Suppressor macrophage treated with lipopolysaccharide for 1 hour (primary cell): Measurements from ENCODE around the gene ATG16L1.

ENCODE experiments used
- DNase-seq, 3 donors: peaks; one replicate each; pipeline ENCODE4 v3.0.0-alpha.2; 2020 to 2022

Gene ATG16L1

DNA sequence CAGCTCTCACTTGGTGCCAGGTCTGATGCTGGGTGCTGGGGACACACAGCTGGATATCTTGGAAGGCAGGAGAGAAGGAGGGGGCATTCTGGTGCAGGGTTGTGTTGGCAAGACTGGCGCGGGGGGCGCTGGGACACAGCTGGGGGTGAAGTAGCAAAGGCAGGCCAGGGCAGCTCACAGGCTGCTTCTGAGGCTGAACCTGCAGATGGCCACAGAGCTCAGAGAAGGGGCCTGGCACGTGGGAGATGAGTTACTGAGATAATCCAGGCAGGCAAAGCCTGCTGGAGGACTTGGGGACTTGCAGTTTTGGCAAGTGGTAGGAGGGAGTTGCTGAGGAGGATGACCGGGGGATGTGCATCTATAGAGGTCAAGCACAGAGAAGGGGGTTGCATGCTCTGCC lies 86.6 kb downstream of the ATG16L1 start:
- no peak for DNase-seq

DNA sequence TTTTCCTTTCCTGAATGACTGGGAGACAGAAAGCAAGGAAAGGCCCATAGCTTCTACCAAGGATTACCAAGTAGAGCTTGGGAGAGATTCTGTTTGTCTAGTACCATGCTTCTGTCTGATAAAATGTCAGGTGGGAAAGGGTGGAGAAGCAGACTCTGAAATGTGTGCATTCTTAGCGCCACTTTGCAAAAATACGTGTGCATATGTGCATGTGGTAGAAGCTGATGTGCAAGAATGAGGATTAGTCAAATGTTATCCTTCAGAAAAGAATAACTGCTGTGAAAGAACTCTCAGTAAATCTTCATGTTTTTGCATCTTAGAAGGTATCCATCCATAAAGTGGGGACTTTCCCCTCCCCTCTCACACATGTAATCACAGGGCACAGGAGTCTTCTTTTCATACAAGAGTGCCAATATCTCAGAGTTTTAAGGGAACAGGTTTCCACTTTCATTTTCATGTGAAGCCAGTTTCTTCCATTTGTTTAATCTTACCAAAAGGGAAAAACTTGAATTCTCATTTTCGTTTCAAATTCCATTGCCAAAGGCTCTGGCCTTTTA lies 87.4 kb downstream of the ATG16L1 start:
- no peak for DNase-seq

DNA sequence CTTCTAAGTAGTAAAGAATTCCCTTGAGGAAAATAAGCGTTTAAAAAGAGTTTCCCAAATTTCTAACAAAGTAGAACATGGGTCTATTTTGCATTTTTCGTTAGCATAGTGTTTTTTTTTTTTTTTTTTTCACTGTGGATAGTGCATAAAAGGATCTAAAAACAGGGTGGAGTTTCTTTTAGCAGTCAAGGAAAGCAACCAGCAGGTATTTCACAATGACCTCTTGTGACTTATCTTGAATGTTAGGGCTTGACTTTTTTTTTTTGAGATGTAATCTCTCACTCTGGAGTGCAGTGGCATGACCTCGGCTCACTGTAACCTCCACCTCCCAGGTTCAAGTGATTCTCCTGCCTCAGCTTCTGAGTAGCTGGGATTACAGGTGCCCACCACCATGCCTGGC lies 88.0 kb downstream of the ATG16L1 start:
- peak in 1 of 3 donors; percentile 42 for DNase-seq

DNA sequence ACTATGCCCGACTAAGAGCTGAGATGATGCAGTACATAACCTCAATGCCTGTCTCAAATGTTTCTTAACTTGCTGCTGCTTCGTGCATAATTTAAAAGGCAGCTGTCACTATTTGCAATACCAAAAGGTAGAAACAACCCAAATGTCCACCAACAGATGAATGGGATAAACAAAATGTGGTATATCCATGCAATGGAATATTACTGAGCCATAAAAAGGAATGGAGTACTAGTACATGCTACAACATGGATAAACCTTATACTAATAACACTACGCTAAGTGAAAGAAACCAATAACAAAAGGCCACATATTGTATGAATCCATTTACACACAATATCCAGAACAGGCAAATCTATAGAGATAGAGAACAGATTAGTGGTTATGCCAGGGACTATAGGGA lies 89.8 kb downstream of the ATG16L1 start:
- DNase-seq = no peak

DNA sequence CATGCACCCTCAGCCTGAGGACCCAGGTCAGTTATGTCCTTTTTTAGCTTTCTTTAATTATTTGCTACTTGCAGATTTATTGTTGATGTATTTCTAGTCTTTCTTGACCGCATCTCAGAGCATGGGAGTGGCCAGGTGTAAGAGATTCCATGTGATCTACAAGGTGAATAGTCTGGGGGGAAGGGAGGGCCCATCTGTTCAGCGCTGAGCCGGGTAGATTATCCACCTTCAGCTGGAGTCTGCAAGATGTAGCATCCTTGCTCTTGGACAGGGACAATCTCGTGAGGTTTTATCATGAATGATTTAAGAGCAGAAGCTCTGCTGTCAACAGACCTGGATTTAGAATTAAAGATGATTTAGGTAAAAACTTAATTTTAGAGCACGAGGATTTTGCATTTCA lies 90.8 kb downstream of the ATG16L1 start:
- no peak for DNase-seq

DNA sequence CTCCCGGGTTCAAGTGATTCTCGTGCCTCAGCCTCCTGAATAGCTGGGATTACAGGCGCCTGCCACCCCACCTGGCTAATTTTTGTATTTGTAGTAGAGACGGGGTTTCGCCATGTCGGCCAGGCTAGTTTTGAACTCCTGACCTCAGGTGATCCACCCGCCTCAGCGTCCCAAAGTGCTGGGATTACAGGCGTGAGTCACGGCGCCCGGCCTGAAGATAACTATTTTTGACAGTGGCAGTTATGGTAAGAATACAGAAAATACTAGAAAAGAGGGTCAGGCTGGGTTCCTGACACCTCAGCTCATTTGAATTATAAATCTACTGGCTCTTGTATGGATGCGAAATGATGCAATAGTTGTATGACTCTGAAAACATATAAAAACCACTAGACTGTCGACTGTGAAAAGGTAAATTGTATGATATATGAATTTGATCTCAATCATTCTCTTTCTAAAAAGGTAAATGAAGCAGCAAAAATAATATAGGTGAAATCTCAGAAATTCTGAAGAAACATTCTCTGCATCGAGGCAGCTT lies 91.8 kb downstream of the ATG16L1 start:
- DNase-seq = no peak
